ENCODE data around the gene UBE2L5. TPM values are rescaled to one million over a fixed set of nuclear protein-coding genes. Genes with fewer than 3 reads are reported as not detected.
A peak's percentile ranks its signal among the peaks of the same experiment; 100 is the strongest.
"Not testable (repeated sequence)": the region's sequence is repeated elsewhere in the genome, so short reads cannot be mapped to it uniquely, and the experiment has no call there.

UBE2L5 gene
- total RNA-seq, 2 donors from 2014 or later, result 1.1 TPM; not detected in 1

GRCh38 chr13:30456290-30456689, 34.0 kb downstream of the UBE2L5 start:
- Histone ChIP-seq H3K9me3 (no peaks in the 10 kb centered on the region), H3K36me3 (peaks cover under 1% of the 10 kb centered on the region), H3K27me3 (no peaks in the 10 kb centered on the region), H3K4me3 (no peak overlapping the region), H3K27ac (no peak overlapping the region), H3K4me1 (peaks cover 0 to under 1% of the 10 kb centered on the region in 2 donors)
- TF ChIP-seq CTCF (IDR thresholded peaks at IDR 0.05), result no peak
- no peak for DNase-seq (ENCODE audit: low spot score)

GRCh38 chr13:30457306-30457891, 35.1 kb downstream of the UBE2L5 start:
- Histone ChIP-seq H3K4me1 (peaks cover 0 to 11% of the 10 kb centered on the region in 2 donors), H3K27me3 (no peaks in the 10 kb centered on the region), H3K9me3 (no peaks in the 10 kb centered on the region), H3K36me3 (peaks cover 12% of the 10 kb centered on the region), H3K27ac (no peak overlapping the region), H3K4me3 (no peak overlapping the region)
- no peak for TF ChIP-seq CTCF (IDR thresholded peaks at IDR 0.05)
- DNase-seq (ENCODE audit: low spot score), result no peak

- H3K27me3 ChIP-seq; H3K4me3 ChIP-seq; DNase-seq (ENCODE audit: low spot score); H3K9me3 ChIP-seq: not testable (repeated sequence)
- peak in 1 of 2 donors; percentile 70 for TF ChIP-seq CTCF (IDR thresholded peaks at IDR 0.05)
- H3K36me3 ChIP-seq, result peaks cover 20% of the 10 kb centered on the region
- peaks cover 2 to 32% of the 10 kb centered on the region in 2 donors for H3K4me1 ChIP-seq
- peak overlapping the region in 1 of 2 donors; percentile 96 for H3K27ac ChIP-seq
Observed at GRCh38 chr13:30461279-30462066, 39.2 kb downstream of the UBE2L5 start.

- Histone ChIP-seq H3K4me1 (peaks cover 2 to 32% of the 10 kb centered on the region in 2 donors), H3K27me3 (no peaks in the 10 kb centered on the region), H3K4me3 (peak overlapping the region; percentile 66 to 71), H3K27ac (peak overlapping the region; percentile 96), H3K9me3 (no peaks in the 10 kb centered on the region), H3K36me3 (peaks cover 20% of the 10 kb centered on the region)
- TF ChIP-seq CTCF (IDR thresholded peaks at IDR 0.05), result no peak
- DNase-seq (ENCODE audit: low spot score), result peak; percentile 71
Observed at GRCh38 chr13:30463787-30464495, 41.6 kb downstream of the UBE2L5 start.

- Histone ChIP-seq H3K9me3 (no peaks in the 10 kb centered on the region), H3K36me3 (peaks cover 20% of the 10 kb centered on the region), H3K4me1 (peaks cover 2 to 32% of the 10 kb centered on the region in 2 donors), H3K27me3 (no peaks in the 10 kb centered on the region), H3K4me3 (peak overlapping the region; percentile 66 to 97), H3K27ac (peak overlapping the region; percentile 96)
- TF ChIP-seq CTCF (IDR thresholded peaks at IDR 0.05), result no peak
- DNase-seq (ENCODE audit: low spot score), result peak; percentile 61
Observed at GRCh38 chr13:30464496-30465342, 42.4 kb downstream of the UBE2L5 start.

Measured in right atrium auricular region (tissue), 2 donors.